ENCODE measurements around the gene NIPA2.

DNA sequence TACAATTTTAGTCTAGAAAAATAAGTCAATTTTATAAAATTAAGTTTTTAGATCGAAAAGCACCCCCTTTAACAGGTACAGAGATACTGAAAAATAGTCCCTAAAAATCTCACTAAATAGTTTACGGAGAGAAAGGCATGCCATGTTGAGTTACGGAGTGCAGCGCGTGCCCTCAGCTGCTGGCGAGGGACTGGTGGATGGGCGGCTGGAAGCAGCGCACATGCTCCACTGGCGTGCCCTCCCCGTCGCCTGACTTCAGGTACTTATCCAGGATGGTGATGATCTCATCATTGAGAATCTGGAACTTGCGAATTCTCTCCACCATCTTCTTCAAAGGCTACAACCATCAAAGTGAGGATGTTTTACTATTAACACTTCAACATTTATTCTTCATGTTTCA, 31.4 kb downstream of the NIPA2 start:
- TF ChIP-seq, protein P1, sequence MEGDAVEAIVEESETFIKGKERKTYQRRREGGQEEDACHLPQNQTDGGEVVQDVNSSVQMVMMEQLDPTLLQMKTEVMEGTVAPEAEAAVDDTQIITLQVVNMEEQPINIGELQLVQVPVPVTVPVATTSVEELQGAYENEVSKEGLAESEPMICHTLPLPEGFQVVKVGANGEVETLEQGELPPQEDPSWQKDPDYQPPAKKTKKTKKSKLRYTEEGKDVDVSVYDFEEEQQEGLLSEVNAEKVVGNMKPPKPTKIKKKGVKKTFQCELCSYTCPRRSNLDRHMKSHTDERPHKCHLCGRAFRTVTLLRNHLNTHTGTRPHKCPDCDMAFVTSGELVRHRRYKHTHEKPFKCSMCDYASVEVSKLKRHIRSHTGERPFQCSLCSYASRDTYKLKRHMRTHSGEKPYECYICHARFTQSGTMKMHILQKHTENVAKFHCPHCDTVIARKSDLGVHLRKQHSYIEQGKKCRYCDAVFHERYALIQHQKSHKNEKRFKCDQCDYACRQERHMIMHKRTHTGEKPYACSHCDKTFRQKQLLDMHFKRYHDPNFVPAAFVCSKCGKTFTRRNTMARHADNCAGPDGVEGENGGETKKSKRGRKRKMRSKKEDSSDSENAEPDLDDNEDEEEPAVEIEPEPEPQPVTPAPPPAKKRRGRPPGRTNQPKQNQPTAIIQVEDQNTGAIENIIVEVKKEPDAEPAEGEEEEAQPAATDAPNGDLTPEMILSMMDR (IDR thresholded peaks at IDR 0.05), result no peak
- TF ChIP-seq POLR2A (IDR thresholded peaks at IDR 0.05), result no peak

Data from thyroid gland (tissue), 4 donors.